IMR-90 (cell line): ENCODE results near the gene IL13RA1. TPM values are rescaled to one million over a fixed set of nuclear protein-coding genes. Genes with fewer than 3 reads are reported as not detected.

Source experiments
- ATAC-seq: fragments of 200-7000 bp; cut with Tn5 transposase; 2 replicates; pipeline ENCODE4 v1.9.1; 2020; ENCODE audit warnings: low read depth, mild to moderate bottlenecking, moderate library complexity
- BruUV-seq: library from RNA; stranded (reverse); fragments of 400-500 nt; replicated peaks from 2 replicates; lab custom pipeline; 2021; lab: Mats Ljungman, UMichigan
- CTCF ChIA-PET: fragments of 300-600 bp; formaldehyde crosslinking; extraction: SDS; loops from one replicate; lab custom pipeline; 2021; ENCODE audit warnings: antibody characterized with exemption; lab: Yijun Ruan, JAX
- POLR2A ChIA-PET: fragments of 300-600 bp; sonication (Branson Sonifier 250); formaldehyde crosslinking; loops from one replicate; lab custom pipeline; 2022; ENCODE audit warnings: antibody characterized with exemption; ENCODE audit not compliant: unreplicated experiment; lab: Charles Lee
- DNase-seq: peaks from one replicate; pipeline ENCODE4 v3.0.0; 2013
- H2AFZ ChIP-seq: replicated peaks from 2 replicates; pipeline ENCODE3; 2013; ENCODE audit warnings: low read length, mild to moderate bottlenecking; ENCODE audit not compliant: poor library complexity
- H2AK5ac ChIP-seq: 2 replicates; pipeline ENCODE4 v1.6.1; 2013; ENCODE audit warnings: low read depth, low read length, inconsistent platforms
- H2AK9ac ChIP-seq: replicated peaks from 2 replicates; pipeline ENCODE3; 2013; ENCODE audit warnings: mild to moderate bottlenecking, low read depth, low read length, moderate library complexity; ENCODE audit not compliant: poor library complexity
- H2BK120ac ChIP-seq: 2 replicates; pipeline ENCODE4 v1.6.1; 2013; ENCODE audit warnings: low read depth, low read length, inconsistent platforms
- H2BK15ac ChIP-seq: 3 replicates; pipeline ENCODE4 v1.6.1; 2013; ENCODE audit warnings: low read depth, low read length, inconsistent platforms
- H2BK20ac ChIP-seq: 2 replicates; pipeline ENCODE4 v1.6.1; 2013; ENCODE audit warnings: low read depth, mild to moderate bottlenecking, inconsistent platforms, low read length, moderate library complexity
- H2BK5ac ChIP-seq: 2 replicates; pipeline ENCODE4 v1.6.1; 2013; ENCODE audit warnings: mild to moderate bottlenecking, low read depth, low read length, inconsistent platforms; ENCODE audit not compliant: poor library complexity, severe bottlenecking
- H3K14ac ChIP-seq: replicated peaks from 2 replicates; pipeline ENCODE4 v1.6.1; 2013; ENCODE audit warnings: low read depth, low read length, inconsistent platforms
- H3K18ac ChIP-seq: 2 replicates; pipeline ENCODE4 v1.6.1; 2013; ENCODE audit warnings: low read depth, low read length, control low read depth
- H3K23ac ChIP-seq: 2 replicates; pipeline ENCODE4 v1.6.1; 2013; ENCODE audit warnings: low read depth, low read length, inconsistent platforms
- H3K27ac ChIP-seq: 2 replicates; pipeline ENCODE4 v1.5.1; 2013; ENCODE audit warnings: mild to moderate bottlenecking, control low read depth, low read length; ENCODE audit not compliant: insufficient read depth
- H3K27me3 ChIP-seq: 2 replicates; pipeline ENCODE4 v1.6.1; 2013; ENCODE audit warnings: low read length; ENCODE audit not compliant: control insufficient read depth, insufficient read depth
- H3K36me3 ChIP-seq: 2 replicates; pipeline ENCODE4 v1.6.1; 2013; ENCODE audit warnings: low read length, mixed read lengths; ENCODE audit not compliant: control insufficient read depth, insufficient read depth
- H3K4ac ChIP-seq: 2 replicates; pipeline ENCODE4 v1.6.1; 2013; ENCODE audit warnings: low read depth, low read length, inconsistent platforms
- H3K4me1 ChIP-seq: 2 replicates; pipeline ENCODE4 v1.6.1; 2013; ENCODE audit warnings: low read length, mixed read lengths; ENCODE audit not compliant: control insufficient read depth, insufficient read depth
- H3K4me2 ChIP-seq: 2 replicates; pipeline ENCODE4 v1.6.1; 2013; ENCODE audit warnings: low read depth, mild to moderate bottlenecking, control low read depth, low read length, moderate library complexity
- H3K4me3 ChIP-seq: 2 replicates; pipeline ENCODE4 v1.5.1; 2013; ENCODE audit warnings: low read depth, mild to moderate bottlenecking, control low read depth, low read length, moderate library complexity; ENCODE audit not compliant: insufficient read depth
- H3K56ac ChIP-seq: 2 replicates; pipeline ENCODE4 v1.6.1; 2013; ENCODE audit warnings: low read length, inconsistent platforms; ENCODE audit not compliant: insufficient read depth; ENCODE audit errors: extremely low read depth
- H3K79me1 ChIP-seq, 2 experiments: 2 replicates each; pipeline ENCODE4 v1.6.1; 2013; ENCODE audit warnings: low read length in 2 of 2, inconsistent platforms in 1 of 2, low read depth in 1 of 2
- H3K9ac ChIP-seq: 2 replicates; pipeline ENCODE4 v1.6.1; 2013; ENCODE audit warnings: low read depth, low read length, control low read depth
- H3K9me1 ChIP-seq: 2 replicates; pipeline ENCODE4 v1.6.1; 2013; ENCODE audit warnings: low read length, inconsistent platforms; ENCODE audit not compliant: insufficient read depth
- H3K9me3 ChIP-seq: 2 replicates; pipeline ENCODE4 v1.6.1; 2013; ENCODE audit warnings: low read length; ENCODE audit not compliant: control insufficient read depth, insufficient read depth
- H4K20me1 ChIP-seq: 2 replicates; pipeline ENCODE4 v1.6.1; 2013; ENCODE audit warnings: low read length, inconsistent platforms; ENCODE audit not compliant: insufficient read depth
- H4K5ac ChIP-seq: 2 replicates; pipeline ENCODE4 v1.6.1; 2013; ENCODE audit warnings: mild to moderate bottlenecking, low read depth, low read length, control low read depth
- H4K8ac ChIP-seq, 2 experiments: 2 replicates each; pipeline ENCODE4 v1.6.1; 2013; ENCODE audit warnings: low read depth in 2 of 2, low read length in 2 of 2, control low read depth in 1 of 2, inconsistent platforms in 1 of 2
- H4K91ac ChIP-seq: 2 replicates; pipeline ENCODE4 v1.6.1; 2013; ENCODE audit warnings: low read depth, low read length, inconsistent platforms; ENCODE audit not compliant: insufficient read depth
- CEBPB ChIP-seq: IDR thresholded peaks from 2 replicates; pipeline ENCODE4 v1.6.1; 2012; ENCODE audit warnings: low read depth, low read length, improper control_type of control experiment
- ELK1 ChIP-seq: fragments of 150-350 bp; IDR thresholded peaks from 2 replicates; pipeline ENCODE4 v1.6.1; 2016; ENCODE audit warnings: low read depth, mild to moderate bottlenecking, low read length, moderate library complexity, borderline replicate concordance
- MAFK ChIP-seq: IDR thresholded peaks from 2 replicates; pipeline ENCODE4 v1.6.1; 2012; ENCODE audit warnings: low read depth, low read length, improper control_type of control experiment
- NFE2L2 ChIP-seq: fragments of 150-350 bp; IDR thresholded peaks from 2 replicates; pipeline ENCODE4 v1.6.1; 2016; ENCODE audit warnings: low read depth, mild to moderate bottlenecking, low read length
- RAD21 ChIP-seq: IDR thresholded peaks from 2 replicates; pipeline ENCODE4 v1.6.1; 2012; ENCODE audit warnings: low read length, improper control_type of control experiment
- RCOR1 ChIP-seq: IDR thresholded peaks from 2 replicates; pipeline ENCODE4 v1.6.1; 2012; ENCODE audit warnings: mild to moderate bottlenecking, low read length, improper control_type of control experiment; ENCODE audit not compliant: insufficient replicate concordance
- RFX5 ChIP-seq: IDR thresholded peaks from 2 replicates; pipeline ENCODE4 v1.8.0; 2012; ENCODE audit warnings: low read depth, mild to moderate bottlenecking, low read length, moderate library complexity
- WGBS, 2 experiments: methylation state at CpG; one replicate each; pipeline versions ENCODE4 v1.1.5 to v1.1.7; 2013; ENCODE audit warnings: missing lambda C conversion rate in 2 of 2; ENCODE audit not compliant: insufficient read length in 1 of 2; ENCODE audit errors: extremely low coverage in 2 of 2; 5-methylcytosine and 5-hydroxymethylcytosine counted together
- dilution Hi-C: fragments of 300-500 bp; cut with HindIII; formaldehyde crosslinking; loops from one replicate; pipeline ENCODE4 v1.14.3; 2018; ENCODE audit warnings: low sequenced_read_pairs; ENCODE audit not compliant: unreplicated experiment
- in situ Hi-C: fragments of 300-500 bp; cut with MboI; formaldehyde crosslinking; loops from 3 replicates; pipeline ENCODE4 v1.14.3; 2019; ENCODE audit warnings: low sequenced_read_pairs, inconsistent platforms, mixed read lengths
- intact Hi-C: fragments of 100-400 bp; cut with micrococcal nuclease; formaldehyde crosslinking; loops from 2 replicates; pipeline ENCODE4 v1.10.0; 2022
- polyA plus RNA-seq, 3 experiments: library from polyadenylated mRNA; depleted of rRNA; stranded (reverse); fragments of >200 nt; gene quantifications; 2 replicates each; pipeline ENCODE4 v1.2.3, GENCODE V29; 2012; ENCODE audit warnings: low replicate concordance in 1 of 3
- total RNA-seq: library from RNA; depleted of rRNA; stranded (reverse); fragments of >200 nt; gene quantifications from 2 replicates; pipeline ENCODE4 v1.2.3, GENCODE V29; 2012

Gene IL13RA1
- total and polyA plus RNA-seq, 2 of the 4 experiments (the other 2 are of a cell fraction), result 24.2 to 31.7 TPM

DNA sequence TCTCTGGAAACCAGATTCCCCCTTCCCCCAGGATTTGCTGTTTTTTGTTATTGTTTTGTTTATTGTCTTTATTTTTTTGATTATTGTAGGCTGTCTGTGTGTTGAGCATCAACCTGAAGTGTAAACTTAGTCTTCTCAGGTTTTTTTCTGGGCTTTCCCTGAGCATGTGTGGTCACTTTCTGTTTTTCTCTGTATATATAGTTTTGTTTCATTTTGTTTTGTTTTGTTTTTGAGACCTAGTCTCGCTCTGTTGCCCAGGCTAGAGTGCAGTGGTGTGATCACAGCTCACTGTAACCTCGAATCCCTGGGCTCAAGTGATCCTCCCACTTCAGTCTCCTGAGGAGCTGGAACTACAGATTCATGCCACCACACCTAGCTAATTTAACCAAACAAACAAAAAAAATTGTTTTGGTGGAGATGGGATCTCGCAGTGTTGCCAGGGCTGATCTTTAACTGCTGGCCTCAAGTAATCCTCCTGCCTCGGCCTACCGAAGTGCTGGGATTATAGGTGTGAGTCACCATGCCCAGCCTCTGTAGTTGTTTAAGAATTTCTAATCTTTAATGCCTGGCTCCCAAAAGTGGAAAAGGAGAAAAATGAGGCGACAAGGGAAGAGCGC is 9.1 kb downstream of the IL13RA1 start:
- Histone ChIP-seq H2AK5ac (no peak overlapping the region), H3K27me3 (no peaks in the 10 kb centered on the region), H3K79me1 (peaks cover 4 to 8% of the 10 kb centered on the region in 2 experiments; a peak in 2 of 4 replicates), H4K8ac (no peak overlapping the region), H2BK15ac (no peak overlapping the region), H3K18ac (no peak overlapping the region), H2AK9ac (no peak overlapping the region), H3K9ac (no peak overlapping the region), H4K20me1 (no peaks in the 10 kb centered on the region; the same call in 1 of the 2 replicates), H3K9me3 (no peaks in the 10 kb centered on the region), H2BK20ac (no peak overlapping the region), H4K91ac (no peak overlapping the region), H2BK120ac (no peak overlapping the region), H3K56ac (no peak overlapping the region), H2BK5ac (no peak overlapping the region), H3K4me1 (no peaks in the 10 kb centered on the region), H3K27ac (no peak overlapping the region), H4K5ac (no peak overlapping the region), H3K36me3 (no peaks in the 10 kb centered on the region), H3K14ac (no peak overlapping the region), H2AFZ (no peak overlapping the region), H3K23ac (no peak overlapping the region), H3K4ac (no peak overlapping the region), H3K9me1 (no peaks in the 10 kb centered on the region), H3K4me2 (no peak overlapping the region), H3K4me3 (no peak overlapping the region)
- TF ChIP-seq RAD21, result no peak
- no peak for TF ChIP-seq MAFK
- no peak for TF ChIP-seq NFE2L2
- TF ChIP-seq RCOR1, result no peak
- no peak for TF ChIP-seq CEBPB
- TF ChIP-seq ELK1, result no peak
- TF ChIP-seq RFX5, result no peak
- WGBS, 2 experiments, result no CpG with 5 or more reads among the region's 7 CpGs
- ATAC-seq (no peak), DNase-seq (no peak)
- BruUV-seq, result no TSS peak
- in situ Hi-C loops (no loop called here), dilution Hi-C loops (no loop called here), intact Hi-C loops (no loop called here)
- CTCF ChIA-PET, result no interaction called here
- POLR2A ChIA-PET, result no interaction called here
